Measurements from ENCODE around the gene OSBPL7. TPM values are rescaled to one million over a fixed set of nuclear protein-coding genes. Genes with fewer than 3 reads are reported as not detected.

OSBPL7 gene
- total RNA-seq, 1 experiment from 2014 or later, result 9.1 TPM

GRCh38 chr17:47804461-47804860 is 17.1 kb downstream of the OSBPL7 start:
- H3K4me1 ChIP-seq (ENCODE audit: control insufficient read depth, insufficient read depth, low read length), result no peaks in the 10 kb centered on the region
- intact Hi-C loops (cut with micrococcal nuclease; ENCODE audit: unreplicated experiment) (loop anchor here (5.0 kb wide), 1 partner anchor 107 kb away; no protein-coding TSS in a partner anchor), in situ Hi-C loops (cut with HindIII; ENCODE audit: low pct_unique_long_range_greater_than_20kb, low sequenced_read_pairs) (no loop called here)
- no peak for TF ChIP-seq POLR2AphosphoS5 (IDR thresholded peaks at IDR 0.05; ENCODE audit: low read depth, low read length)
- no peak for TF ChIP-seq TCF7L2 (IDR thresholded peaks at IDR 0.05; ENCODE audit: low read depth, low read length)
- no peak for TF ChIP-seq REST (IDR thresholded peaks at IDR 0.05; ENCODE audit: insufficient read depth in 1 of 2, low read depth in 2 of 2, low read length in 1 of 2)
- TF ChIP-seq SIN3A (IDR thresholded peaks at IDR 0.05; ENCODE audit: borderline replicate concordance, insufficient read depth, low read depth, low read length), result no peak
- TF ChIP-seq CTCF (IDR thresholded peaks at IDR 0.05), result no peak
- H3K4me3 ChIP-seq (ENCODE audit: low read depth in 2 of 2, low read length in 2 of 2), result no peak overlapping the region
- BruUV-seq (replicated peaks), result no TSS peak
- no peak for DNase-seq (ENCODE audit: low read depth, low spot score)
- no peaks in the 10 kb centered on the region for H3K9me3 ChIP-seq (ENCODE audit: control insufficient read depth, insufficient read depth, low read depth, low read length)
- POLR2A ChIA-PET, result interaction anchor here (0.6 kb wide), 1 partner anchor 15 kb away, joined by 6 read pairs; no protein-coding TSS in a partner anchor
- no peak for ATAC-seq
- CTCF ChIA-PET, result no interaction called here
- H3K27me3 ChIP-seq (ENCODE audit: control insufficient read depth, insufficient read depth, low read length), result no peaks in the 10 kb centered on the region
- H3K27ac ChIP-seq (ENCODE audit: low read length), result no peak overlapping the region
- H3K36me3 ChIP-seq (ENCODE audit: control insufficient read depth, insufficient read depth, low read length), result no peaks in the 10 kb centered on the region

DNA sequence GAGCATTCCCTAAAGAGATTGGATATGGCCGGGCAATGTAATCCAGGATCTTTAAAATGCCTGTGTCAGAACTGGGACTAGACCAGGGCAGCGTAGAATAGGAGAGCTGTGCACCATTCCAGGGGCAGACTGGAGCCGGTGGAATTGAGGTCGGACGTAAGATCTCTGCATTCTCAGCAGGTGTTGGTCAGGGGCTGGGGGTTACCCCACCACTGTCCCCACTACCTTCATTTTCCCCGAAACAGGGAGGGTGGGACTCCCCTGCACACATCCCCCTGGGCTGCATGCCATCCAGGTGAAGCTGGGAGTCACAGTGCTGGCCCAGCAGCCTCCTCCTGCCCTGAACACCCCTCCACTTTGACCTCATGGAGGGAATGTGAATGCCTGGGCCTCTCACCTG is 17.8 kb downstream of the OSBPL7 start:
- intact Hi-C loops (cut with micrococcal nuclease; ENCODE audit: unreplicated experiment) (loop anchor here (5.0 kb wide), 1 partner anchor 106 kb away; no protein-coding TSS in a partner anchor), in situ Hi-C loops (cut with HindIII; ENCODE audit: low pct_unique_long_range_greater_than_20kb, low sequenced_read_pairs) (no loop called here)
- ATAC-seq (no peak), DNase-seq (ENCODE audit: low read depth, low spot score) (no peak)
- no peak overlapping the region for H3K27ac ChIP-seq (ENCODE audit: low read length)
- no TSS peak for BruUV-seq (replicated peaks)
- no peak for TF ChIP-seq CTCF (IDR thresholded peaks at IDR 0.05)
- TF ChIP-seq REST (IDR thresholded peaks at IDR 0.05; ENCODE audit: insufficient read depth in 1 of 2, low read depth in 2 of 2, low read length in 1 of 2), result no peak
- no peak for TF ChIP-seq SIN3A (IDR thresholded peaks at IDR 0.05; ENCODE audit: borderline replicate concordance, insufficient read depth, low read depth, low read length)
- no peak for TF ChIP-seq TCF7L2 (IDR thresholded peaks at IDR 0.05; ENCODE audit: low read depth, low read length)
- H3K27me3 ChIP-seq (ENCODE audit: control insufficient read depth, insufficient read depth, low read length), result no peaks in the 10 kb centered on the region
- H3K4me1 ChIP-seq (ENCODE audit: control insufficient read depth, insufficient read depth, low read length), result no peaks in the 10 kb centered on the region
- CTCF ChIA-PET, result no interaction called here
- POLR2A ChIA-PET, result no interaction called here
- H3K4me3 ChIP-seq (ENCODE audit: low read depth in 2 of 2, low read length in 2 of 2), result no peak overlapping the region
- H3K9me3 ChIP-seq (ENCODE audit: control insufficient read depth, insufficient read depth, low read depth, low read length), result no peaks in the 10 kb centered on the region
- H3K36me3 ChIP-seq (ENCODE audit: control insufficient read depth, insufficient read depth, low read length), result no peaks in the 10 kb centered on the region

Data from Panc1 (cell line).